ES-I3 (cell line): ENCODE results near the gene NME1.
"Not testable (repeated sequence)": the region's sequence is repeated elsewhere in the genome, so short reads cannot be mapped to it uniquely, and the experiment has no call there.

ENCODE experiments used
- H3K36me3 ChIP-seq: 2 replicates; pipeline ENCODE4 v1.6.1; 2013; ENCODE audit warnings: mild to moderate bottlenecking, low read length, control low read depth, moderate library complexity; ENCODE audit not compliant: insufficient read depth
- H3K4me1 ChIP-seq: 2 replicates; pipeline ENCODE4 v1.6.1; 2013; ENCODE audit warnings: mild to moderate bottlenecking, control low read depth, low read length; ENCODE audit not compliant: insufficient read depth
- H3K9ac ChIP-seq: 2 replicates; pipeline ENCODE4 v1.6.1; 2013; ENCODE audit warnings: low read depth, mild to moderate bottlenecking, low read length, moderate library complexity
- H3K9me3 ChIP-seq: 2 replicates; pipeline ENCODE4 v1.6.1; 2013; ENCODE audit warnings: mild to moderate bottlenecking, low read length, moderate library complexity; ENCODE audit not compliant: control insufficient read depth, insufficient read depth

The NME1 gene

DNA sequence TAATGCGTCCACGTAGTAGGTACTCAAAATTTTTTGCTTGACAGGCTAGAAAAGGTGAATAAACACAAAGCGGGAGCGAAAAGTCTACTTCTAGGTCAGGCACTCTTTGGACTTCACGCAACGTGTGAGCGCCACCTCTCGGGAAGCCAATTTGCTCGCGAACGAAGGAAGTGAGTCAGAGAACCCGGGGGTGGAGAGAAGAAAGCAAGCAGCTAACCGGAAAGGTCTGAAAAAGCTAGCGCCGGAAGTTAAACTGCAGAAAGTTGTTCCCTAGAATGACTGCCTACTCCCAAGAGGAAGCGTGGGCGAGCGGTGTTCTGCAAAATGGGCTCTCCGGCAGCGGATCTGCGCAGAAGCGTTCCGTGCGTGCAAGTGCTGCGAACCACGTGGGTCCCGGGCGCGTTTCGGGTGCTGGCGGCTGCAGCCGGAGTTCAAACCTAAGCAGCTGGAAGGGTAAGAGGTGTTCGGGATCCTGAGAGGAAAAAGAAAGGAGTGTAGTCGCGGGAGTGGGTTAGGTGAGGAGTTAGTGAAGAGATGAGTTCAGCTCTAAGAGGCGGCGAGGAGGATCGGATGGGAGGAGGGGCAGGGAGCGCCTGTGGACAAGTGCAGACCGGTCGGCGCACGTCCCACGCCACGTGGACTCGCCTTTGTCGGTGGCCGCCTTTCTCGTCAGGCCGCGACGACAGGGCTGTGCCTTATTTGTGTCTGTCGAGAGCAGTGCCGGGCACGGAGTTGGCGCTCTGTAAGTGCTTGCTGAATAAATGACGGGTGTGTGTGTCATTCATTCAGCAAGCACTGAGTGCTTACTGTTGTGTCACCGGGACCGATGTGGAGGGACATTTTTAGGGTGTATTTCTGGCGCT, at the start of gene NME1:
Gene NME1 (plus strand): TSS at position 350 of the 863 bp plus-strand sequence. CDS start 2,096 bp downstream, outside the sequence.
- Histone ChIP-seq H3K9me3 (no peaks in the 10 kb centered on the region), H3K36me3 (peaks cover 15% of the 10 kb centered on the region; the same call in 1 of the 2 replicates)

DNA sequence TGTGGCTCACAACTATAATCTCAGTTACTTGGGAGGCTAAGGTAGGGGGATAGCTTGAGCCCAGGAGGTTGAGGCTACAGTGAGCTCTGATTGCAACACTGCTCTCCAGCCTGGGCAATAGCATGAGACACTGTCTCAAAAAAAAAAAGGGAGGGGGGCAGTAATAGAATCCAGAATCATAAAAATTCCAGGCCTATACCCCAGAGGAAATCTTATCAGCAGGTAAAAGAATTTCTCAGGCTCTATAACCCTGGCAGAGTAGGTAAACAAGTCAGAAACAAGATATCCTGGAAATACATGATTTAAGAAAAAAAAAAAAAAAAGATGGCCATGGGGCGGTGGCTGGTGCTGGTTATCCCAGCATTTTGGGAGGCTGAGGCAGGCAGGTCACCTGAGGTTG, 45.6 kb upstream of the NME1 start:
- Histone ChIP-seq H3K9ac (no peak overlapping the region), H3K9me3 (no peaks in the 10 kb centered on the region), H3K4me1 (no peaks in the 10 kb centered on the region), H3K36me3 (no peaks in the 10 kb centered on the region)

More for the DNA sequence above, at the start of gene NME1:
- Histone ChIP-seq H3K9ac (peak within 1 kb of the TSS; percentile 73), H3K4me1 (0 out of 2 replicates have a peak, but pooled peaks cover 6% of the 10 kb centered on the region)

- not testable (repeated sequence) for H3K9me3 ChIP-seq, H3K4me1 ChIP-seq, H3K9ac ChIP-seq, H3K36me3 ChIP-seq
These were observed 40.8 kb upstream of the NME1 start for GRCh38 chr17:51112303-51113222.

DNA sequence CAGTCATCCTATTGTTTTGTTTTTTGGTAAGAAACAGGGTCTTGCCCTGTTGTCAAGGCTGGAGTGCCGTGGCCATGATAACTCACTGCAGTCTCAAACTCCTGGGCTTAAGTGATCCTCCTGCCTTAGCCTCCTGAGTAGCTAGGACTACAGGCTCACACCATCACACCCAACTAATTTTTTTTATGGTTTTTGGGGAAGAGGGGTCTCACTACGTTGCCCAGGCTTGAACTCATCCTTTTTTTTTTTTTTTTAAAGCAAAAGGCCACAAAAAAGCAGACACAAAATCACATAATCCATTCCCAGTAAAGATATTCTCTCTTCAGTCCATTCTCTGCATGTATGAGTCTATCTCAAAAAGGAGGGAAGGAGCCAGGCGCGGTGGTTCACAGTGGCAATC, 38.2 kb upstream of the NME1 start:
- no peaks in the 10 kb centered on the region for H3K36me3 ChIP-seq
- H3K9me3 ChIP-seq: no peaks in the 10 kb centered on the region
- H3K9ac ChIP-seq: no peak overlapping the region
- peaks cover 5% of the 10 kb centered on the region; the same call in 1 of the 2 replicates for H3K4me1 ChIP-seq

- Histone ChIP-seq H3K9ac (peak overlapping the region; percentile 95; the same call in 1 of the 2 replicates), H3K36me3 (no peaks in the 10 kb centered on the region), H3K9me3 (no peaks in the 10 kb centered on the region), H3K4me1 (peaks cover 5% of the 10 kb centered on the region; the same call in 1 of the 2 replicates)
These were observed 34.8 kb upstream of the NME1 start for GRCh38 chr17:51118330-51119195.

DNA sequence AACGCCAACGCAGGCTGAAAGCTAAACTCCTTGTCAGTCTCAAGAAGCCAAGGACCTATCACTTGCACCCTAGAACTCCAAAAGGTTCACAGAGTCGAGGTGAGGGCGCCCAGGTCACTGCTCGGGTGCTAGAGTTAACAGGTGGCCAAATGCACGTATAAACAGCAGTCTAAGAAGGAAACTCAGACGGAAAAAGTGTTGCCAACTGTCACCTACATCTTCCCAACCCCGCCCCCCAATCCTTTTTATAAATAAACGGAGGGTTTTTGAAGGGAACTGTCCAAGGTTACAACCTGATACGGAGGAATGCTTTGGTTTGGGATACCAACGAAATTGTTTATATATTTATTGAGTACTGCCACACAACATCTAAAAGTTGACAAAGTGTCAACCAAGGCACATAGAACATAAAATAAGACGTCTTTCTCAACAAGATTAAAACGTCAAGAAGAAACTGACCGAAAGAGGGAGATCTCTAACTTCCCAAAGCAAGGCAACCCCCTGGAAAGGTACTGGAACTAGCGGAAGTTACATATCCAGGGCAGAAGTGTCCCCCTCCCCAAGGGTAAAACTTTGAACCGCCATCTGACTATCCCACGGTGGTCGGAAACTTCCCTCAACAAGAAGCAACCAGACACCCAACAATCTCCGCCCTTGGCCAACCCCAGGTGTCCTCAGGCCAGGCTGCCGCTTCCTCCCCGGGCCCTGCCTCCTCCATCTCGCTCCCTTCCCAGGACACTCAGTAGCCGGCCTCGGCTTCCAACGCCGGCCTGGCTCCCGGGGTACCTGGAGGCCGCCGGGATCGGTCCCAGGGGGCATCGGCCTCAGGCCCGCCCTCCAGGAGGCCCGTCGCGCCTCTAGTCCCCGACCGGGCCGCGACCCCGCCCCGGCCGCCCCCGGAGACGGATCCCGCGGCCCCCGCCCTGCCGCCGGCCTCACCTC, 33.7 kb upstream of the NME1 start:
- Histone ChIP-seq H3K9ac (peak overlapping the region; percentile 95), H3K36me3 (no peaks in the 10 kb centered on the region), H3K4me1 (peaks cover 5% of the 10 kb centered on the region; the same call in 1 of the 2 replicates), H3K9me3 (no peaks in the 10 kb centered on the region)

GRCh38 chr17:51120357-51120738, 33.0 kb upstream of the NME1 start:
- H3K36me3 ChIP-seq: no peaks in the 10 kb centered on the region
- H3K9me3 ChIP-seq: no peaks in the 10 kb centered on the region
- H3K4me1 ChIP-seq: peaks cover 5% of the 10 kb centered on the region; the same call in 1 of the 2 replicates
- peak overlapping the region; percentile 95 for H3K9ac ChIP-seq

DNA sequence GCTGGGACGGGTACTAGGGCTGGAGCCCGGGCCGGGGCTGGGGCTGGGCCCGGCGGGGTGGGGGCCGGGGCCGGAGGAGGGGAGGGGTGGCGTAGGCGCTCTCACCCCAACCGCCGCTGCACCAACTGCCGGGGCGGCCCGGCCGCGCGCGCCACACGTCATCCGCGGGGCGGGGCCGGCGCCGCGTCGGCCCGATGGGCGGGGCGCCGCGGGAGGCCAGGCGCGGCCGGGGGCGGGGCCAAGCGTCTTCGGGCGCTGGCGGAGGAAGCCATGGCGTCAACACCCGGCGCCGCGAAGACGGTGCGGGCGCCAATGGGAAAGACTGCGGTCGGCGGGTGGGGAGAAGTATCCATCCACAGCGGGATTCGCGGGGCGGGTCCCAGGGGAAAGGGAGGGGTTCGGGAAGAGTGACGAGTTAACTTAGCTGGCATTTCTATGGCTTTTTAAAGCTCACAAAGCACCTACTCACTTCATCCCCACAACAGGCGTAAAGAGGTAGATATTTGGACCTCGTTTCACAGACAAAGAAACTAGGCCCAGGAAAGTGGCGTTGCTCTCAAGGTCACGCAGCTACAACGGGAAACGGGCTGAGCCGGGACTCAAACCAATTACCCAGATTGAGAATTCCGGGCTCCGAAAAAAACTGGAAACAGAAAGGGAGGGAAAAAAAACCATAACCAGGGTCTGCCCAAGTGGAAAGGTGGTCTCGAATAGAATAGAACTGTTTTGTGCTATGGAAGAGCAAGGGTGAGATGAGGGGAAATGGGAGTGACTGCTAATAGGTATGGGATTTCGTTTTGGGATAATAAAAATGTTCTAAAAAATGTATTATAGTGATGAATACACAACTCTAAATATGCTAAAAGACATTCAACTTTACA, 32.4 kb upstream of the NME1 start, which contains the start of gene SPAG9:
Gene SPAG9 (minus strand): TSS at position 130 of the 881 bp plus-strand sequence. CDS start 212 bp downstream, outside the sequence.
- Histone ChIP-seq H3K4me1 (peaks cover 5% of the 10 kb centered on the region; the same call in 1 of the 2 replicates), H3K9ac (peak within 1 kb of the TSS; percentile 95), H3K9me3 (no peaks in the 10 kb centered on the region), H3K36me3 (no peaks in the 10 kb centered on the region)

DNA sequence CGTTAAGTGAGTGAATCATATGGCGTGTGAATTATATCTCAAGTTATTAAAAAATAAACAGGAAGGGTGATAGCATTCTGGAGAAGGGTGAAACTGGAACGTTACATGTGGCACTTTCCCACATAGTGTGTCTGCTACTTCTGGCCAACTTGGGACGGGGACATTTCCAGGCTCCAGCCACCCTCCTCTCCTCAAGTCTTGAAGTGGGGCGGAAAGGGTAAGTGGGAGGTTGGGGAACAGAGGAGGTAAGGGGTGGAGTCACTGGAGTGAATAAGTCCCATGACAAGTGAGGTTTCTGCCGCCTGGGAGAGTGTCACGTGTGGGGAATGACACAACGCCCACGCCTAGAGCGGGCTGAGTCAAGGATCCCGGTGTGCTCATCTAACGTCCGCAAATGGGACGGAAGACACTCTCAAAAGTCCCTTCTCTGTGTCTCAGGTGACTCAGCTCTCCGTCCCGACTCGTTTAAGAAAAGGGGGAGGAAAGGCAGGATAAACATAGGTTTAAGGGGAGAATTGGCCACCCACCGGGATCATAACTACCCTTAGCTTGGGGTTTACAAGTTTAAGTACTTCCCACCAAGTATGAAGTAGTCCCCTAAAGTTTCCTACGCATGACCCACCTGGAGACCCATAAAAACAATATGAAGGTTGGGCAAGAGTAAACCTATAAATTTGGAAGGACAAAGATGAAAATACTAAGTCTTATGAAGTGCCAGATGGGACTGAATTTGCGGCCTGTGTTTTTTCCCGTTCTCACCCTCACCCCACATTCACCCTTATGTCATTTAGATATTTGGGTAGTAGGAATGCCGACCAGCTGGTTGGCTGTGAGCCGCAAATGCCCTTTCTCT, 31.5 kb upstream of the NME1 start:
- Histone ChIP-seq H3K36me3 (no peaks in the 10 kb centered on the region), H3K4me1 (peaks cover 5% of the 10 kb centered on the region; the same call in 1 of the 2 replicates), H3K9me3 (no peaks in the 10 kb centered on the region), H3K9ac (peak overlapping the region; percentile 93)

DNA sequence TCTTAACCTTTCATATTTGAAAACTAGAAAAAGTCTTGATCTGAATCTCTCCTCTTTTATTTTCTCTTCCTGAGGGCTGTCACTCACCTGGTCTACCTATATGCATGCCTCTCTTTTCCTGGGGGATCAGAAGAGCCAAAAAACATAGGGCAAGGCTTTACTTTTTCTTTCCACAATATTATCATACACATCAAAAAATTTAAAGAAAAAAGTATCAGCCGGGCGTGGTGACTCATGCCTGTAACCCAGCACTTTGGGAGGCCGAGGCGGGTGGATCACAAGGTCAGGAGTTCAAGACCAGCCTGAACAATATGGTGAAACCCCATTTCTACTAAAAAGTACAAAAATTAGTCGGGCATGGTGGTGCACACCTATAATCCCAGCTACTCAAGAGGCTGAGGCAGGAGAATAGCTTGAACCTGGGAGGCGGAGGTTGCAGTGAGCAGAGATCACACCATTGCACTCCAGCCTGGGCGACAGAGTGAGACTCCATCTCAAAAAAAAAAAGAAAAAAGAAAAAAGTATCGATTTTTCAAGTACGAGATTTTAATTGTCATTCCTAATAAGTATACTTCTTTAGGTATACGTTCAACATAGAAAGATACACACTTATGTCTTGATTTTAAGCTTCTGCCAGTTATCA, 30.8 kb upstream of the NME1 start:
- H3K9ac ChIP-seq: peak overlapping the region; percentile 93
- not testable (repeated sequence) for H3K9me3 ChIP-seq, H3K4me1 ChIP-seq, H3K36me3 ChIP-seq
